GM12878 (cell line): ENCODE results near the gene COL6A3. TPM values are rescaled to one million over a fixed set of nuclear protein-coding genes. Genes with fewer than 3 reads are reported as not detected.

Experiments used
- ATAC-seq: fragments of 200-7000 bp; cut with Tn5 transposase; 3 replicates; pipeline ENCODE4 v1.9.1; 2020; ENCODE audit warnings: mild to moderate bottlenecking, moderate library complexity
- BruUV-seq: library from RNA; stranded (reverse); fragments of 400-500 nt; replicated peaks from 2 replicates; lab custom pipeline; 2021; lab: Mats Ljungman, UMichigan
- CTCF ChIA-PET: fragments of 300-600 bp; sonication (Branson Sonifier 250); formaldehyde crosslinking; extraction: SDS; loops from one replicate; lab custom pipeline; 2021; ENCODE audit warnings: inconsistent platforms; lab: Yijun Ruan, JAX
- POLR2A ChIA-PET: fragments of 350-600 bp; formaldehyde crosslinking; extraction: SDS; loops from one replicate; lab custom pipeline; 2021; ENCODE audit warnings: inconsistent platforms; lab: Charles Lee
- RAD21 ChIA-PET: fragments of 300-600 bp; sonication (Branson Sonifier 250); formaldehyde crosslinking; loops from one replicate; lab custom pipeline; 2023; ENCODE audit warnings: antibody characterized with exemption; ENCODE audit not compliant: unreplicated experiment; lab: Charles Lee
- SMC1A ChIA-PET: fragments of 300-600 bp; sonication (Branson Sonifier 250); formaldehyde crosslinking; loops from one replicate; lab custom pipeline; 2023; ENCODE audit not compliant: unreplicated experiment, uncharacterized antibody; lab: Charles Lee
- DNase-seq: peaks from one replicate; pipeline ENCODE4 v3.0.0-alpha.2; 2011; ENCODE audit warnings: low read depth, low spot score
- FAIRE-seq: peaks from 3 replicates; lab custom pipeline; 2011; peaks lifted over from hg19 to GRCh38; lab: Jason Lieb, UNC
- H2AFZ ChIP-seq: 2 replicates; pipeline ENCODE4 v1.6.0; 2011; ENCODE audit warnings: low read depth, low read length, control low read depth; ENCODE audit not compliant: control insufficient read depth
- H3K27ac ChIP-seq: 2 replicates; pipeline ENCODE4 v1.5.1; 2011; ENCODE audit warnings: control low read depth; ENCODE audit not compliant: control insufficient read depth, insufficient read depth
- H3K27me3 ChIP-seq, 2 experiments: replicated peaks in 1 of 2; 2 replicates each; pipeline versions ENCODE4 v1.6.0 to v1.6.1; 2011; ENCODE audit warnings: low read length in 1 of 2; ENCODE audit not compliant: control insufficient read depth in 2 of 2, insufficient read depth in 2 of 2
- H3K36me3 ChIP-seq, 2 experiments: 2 replicates each; pipeline ENCODE4 v1.5.1; 2011; ENCODE audit warnings: low read length in 1 of 2; ENCODE audit not compliant: control insufficient read depth in 2 of 2, insufficient read depth in 2 of 2
- H3K4me1 ChIP-seq: 2 replicates; pipeline ENCODE4 v1.6.1; 2011; ENCODE audit warnings: mild to moderate bottlenecking, low read length, moderate library complexity, mixed read lengths; ENCODE audit not compliant: control insufficient read depth, insufficient read depth
- H3K4me2 ChIP-seq: 2 replicates; pipeline ENCODE4 v1.6.0; 2011; ENCODE audit warnings: control low read depth; ENCODE audit not compliant: control insufficient read depth, insufficient read depth
- H3K4me3 ChIP-seq: fragments of 200-600 bp; sonication (generic); 2 replicates; pipeline ENCODE4 v1.5.1; 2016
- H3K79me2 ChIP-seq: 2 replicates; pipeline ENCODE4 v1.6.0; 2011; ENCODE audit warnings: low read length; ENCODE audit not compliant: control insufficient read depth, insufficient read depth
- H3K9ac ChIP-seq: 2 replicates; pipeline ENCODE4 v1.8.0; 2011; ENCODE audit warnings: low read length, control low read depth, mixed read lengths; ENCODE audit not compliant: control insufficient read depth, insufficient read depth
- H3K9me3 ChIP-seq: replicated peaks from 3 replicates; pipeline ENCODE4 v1.5.1; 2011; ENCODE audit warnings: mild to moderate bottlenecking, low read length; ENCODE audit not compliant: control insufficient read depth, insufficient read depth
- H4K20me1 ChIP-seq: 2 replicates; pipeline ENCODE4 v1.6.0; 2011; ENCODE audit not compliant: control insufficient read depth, insufficient read depth
- ATF2 ChIP-seq: IDR thresholded peaks from 2 replicates; pipeline ENCODE4 v1.6.1; 2012; ENCODE audit warnings: low read length, inconsistent platforms
- CEBPB ChIP-seq, 2 experiments: fragments of 150-350 bp in 1 of 2; IDR thresholded peaks; 2 replicates each; pipeline ENCODE4 v1.6.1; 2012 to 2014; ENCODE audit warnings: low read depth in 2 of 2, low read length in 2 of 2, borderline replicate concordance in 1 of 2, inconsistent platforms in 1 of 2
- FOXK2 ChIP-seq: fragments of 450-650 bp; IDR thresholded peaks from 2 replicates; pipeline ENCODE4 v1.6.1; 2017; ENCODE audit warnings: mild to moderate bottlenecking, moderate library complexity
- HSF1 ChIP-seq: fragments of 150-350 bp; IDR thresholded peaks from 2 replicates; pipeline ENCODE4 v1.6.1; 2014; ENCODE audit warnings: mild to moderate bottlenecking, low read depth, low read length
- MAX ChIP-seq: IDR thresholded peaks from 2 replicates; pipeline ENCODE4 v1.6.1; 2012; ENCODE audit warnings: low read depth, low read length, improper control_type of control experiment
- RAD51 ChIP-seq: fragments of 450-650 bp; IDR thresholded peaks from 2 replicates; pipeline ENCODE4 v1.6.1; 2016; ENCODE audit warnings: moderate library complexity, mild to moderate bottlenecking, inconsistent platforms
- SKIL ChIP-seq: fragments of 450-650 bp; IDR thresholded peaks from 2 replicates; pipeline ENCODE4 v1.6.1; 2017; ENCODE audit warnings: mild to moderate bottlenecking, low read depth, inconsistent platforms; ENCODE audit not compliant: poor library complexity, severe bottlenecking
- SMC3 ChIP-seq: IDR thresholded peaks from 2 replicates; pipeline ENCODE4 v1.6.1; 2011; ENCODE audit warnings: low read length, improper control_type of control experiment, borderline replicate concordance
- STAT3 ChIP-seq: IDR thresholded peaks from 2 replicates; pipeline ENCODE4 v1.6.1; 2011; ENCODE audit warnings: low read depth, low read length, improper control_type of control experiment
- TAF1 ChIP-seq: IDR thresholded peaks from 2 replicates; pipeline ENCODE4 v1.6.1; 2011; ENCODE audit warnings: mild to moderate bottlenecking, low read depth, low read length, borderline replicate concordance
- TCF7 ChIP-seq: IDR thresholded peaks from 2 replicates; pipeline ENCODE4 v1.6.1; 2014; ENCODE audit warnings: antibody characterized with exemption, borderline replicate concordance
- WGBS: methylation state at CpG from one replicate; pipeline ENCODE4 v1.1.6; 2016; ENCODE audit warnings: low lambda C conversion rate; ENCODE audit not compliant: insufficient replicate concordance, insufficient coverage; ENCODE audit errors: missing lambda C conversion rate; 5-methylcytosine and 5-hydroxymethylcytosine counted together
- in situ Hi-C: fragments of 300-500 bp; cut with MboI; formaldehyde crosslinking; loops from 9 replicates; pipeline ENCODE4 v1.14.3; 2018; ENCODE audit warnings: mixed read lengths
- intact Hi-C: fragments of 100-400 bp; cut with micrococcal nuclease; formaldehyde crosslinking; loops from one replicate; pipeline ENCODE4 v1.14.2; 2022; ENCODE audit not compliant: unreplicated experiment
- polyA plus RNA-seq, 11 experiments: library from polyadenylated mRNA; depleted of rRNA in 4 of 11; unstranded in 6 of 11; stranded (reverse) in 5 of 11; fragments of >200 nt; fragmentation: Nextera tagmentation in 4 of 11; fragmentation: Illumina TruSeq in 1 of 11; extraction: Ambion mirVana in 4 of 11; extraction: Trizol in 1 of 11; gene quantifications; 1 replicate in 1 of 11; 2 replicates in 10 of 11; pipeline versions ENCODE4 v1.2.1 to v1.2.3, GENCODE V29; 2011 to 2016; ENCODE audit warnings: inconsistent platforms in 2 of 11, missing spikeins in 2 of 11, low read depth in 1 of 11
- total RNA-seq, 4 experiments: library from RNA; depleted of rRNA in 3 of 4; stranded (reverse); fragments of >200 nt in 3 of 4; fragmentation: Illumina TruSeq in 1 of 4; extraction: Trizol in 1 of 4; gene quantifications; 2 replicates each; pipeline versions ENCODE4 v1.2.1 to v1.2.3, GENCODE V29; 2013 to 2021

The COL6A3 gene
- total and polyA plus RNA-seq, 10 of the 15 experiments (the other 5 are each of a cell fraction or from before 2014, with no cell fraction given), result 0.01 to 0.51 (median 0.09) TPM; not detected in 4

- CTCF ChIA-PET, result no interaction called here
- H2AFZ ChIP-seq, result no peak overlapping the region
- no peak overlapping the region for H3K4me2 ChIP-seq
- RAD21 ChIA-PET, result interaction anchor here (0.5 kb wide), 1 partner anchor 1113 kb away, joined by 3 read pairs; no protein-coding TSS in a partner anchor
- no peak overlapping the region for H3K9ac ChIP-seq
- SMC1A ChIA-PET, result no interaction called here
- no peaks in the 10 kb centered on the region for H3K36me3 ChIP-seq
- FAIRE-seq (no peak), DNase-seq (no peak), ATAC-seq (no peak)
- no peaks in the 10 kb centered on the region for H3K79me2 ChIP-seq
- H3K9me3 ChIP-seq, result no peaks in the 10 kb centered on the region
- intact Hi-C loops, result no loop called here
- no peaks in the 10 kb centered on the region for H4K20me1 ChIP-seq
- H3K4me3 ChIP-seq, result no peak overlapping the region
- in situ Hi-C loops, result no loop called here
- no TSS peak for BruUV-seq
- POLR2A ChIA-PET, result no interaction called here
- no peak for TF ChIP-seq MAX
- TF ChIP-seq SMC3, result no peak
- no peak for TF ChIP-seq CEBPB (IDR thresholded peaks at IDR 0.05; ENCODE audit: borderline replicate concordance in 1 of 2, low read depth in 2 of 2, low read length in 2 of 2)
- TF ChIP-seq RAD51, result no peak
- peaks cover 8 to 11% of the 10 kb centered on the region in 2 experiments for H3K27me3 ChIP-seq
- WGBS, result 36% methylated on average over 23 of the region's 23 CpGs
- no peak overlapping the region for H3K27ac ChIP-seq
- no peaks in the 10 kb centered on the region for H3K4me1 ChIP-seq
Measured at GRCh38 chr2:237359894-237360780, 53.8 kb downstream of the COL6A3 start.

GRCh38 chr2:237359518-237359840 is 54.5 kb downstream of the COL6A3 start:
- Histone ChIP-seq H3K36me3 (no peaks in the 10 kb centered on the region), H4K20me1 (no peaks in the 10 kb centered on the region), H3K4me1 (no peaks in the 10 kb centered on the region), H3K4me3 (no peak overlapping the region), H3K9ac (no peak overlapping the region), H3K4me2 (no peak overlapping the region), H3K27me3 (peaks cover 8 to 11% of the 10 kb centered on the region in 2 experiments), H3K27ac (no peak overlapping the region), H3K79me2 (no peaks in the 10 kb centered on the region), H3K9me3 (no peaks in the 10 kb centered on the region), H2AFZ (no peak overlapping the region)
- in situ Hi-C loops (no loop called here), intact Hi-C loops (no loop called here)
- WGBS, result 20% methylated on average over 8 of the region's 8 CpGs
- CTCF ChIA-PET, result no interaction called here
- BruUV-seq, result no TSS peak
- POLR2A ChIA-PET, result no interaction called here
- DNase-seq (no peak), ATAC-seq (no peak), FAIRE-seq (no peak)
- SMC1A ChIA-PET, result no interaction called here
- RAD21 ChIA-PET, result no interaction called here
- no peak for TF ChIP-seq TAF1
- no peak for TF ChIP-seq TCF7
- TF ChIP-seq STAT3, result no peak
- no peak for TF ChIP-seq HSF1
- TF ChIP-seq FOXK2, result no peak
- TF ChIP-seq ATF2, result no peak
- TF ChIP-seq SKIL, result no peak
